Osteoblast (primary cell): ENCODE measurements around the gene OSBP2. TPM values are rescaled to one million over a fixed set of nuclear protein-coding genes. Genes with fewer than 3 reads are reported as not detected.

Experiments
- DNase-seq: peaks from one replicate; pipeline ENCODE4 v3.0.0; 2011; ENCODE audit warnings: low spot score, mixed read lengths; ENCODE audit not compliant: insufficient read length; ENCODE audit errors: missing footprints
- H2AFZ ChIP-seq: 2 replicates; pipeline ENCODE4 v1.6.0; 2011; ENCODE audit warnings: mild to moderate bottlenecking, low read length
- H3K27ac ChIP-seq: 2 replicates; pipeline ENCODE4 v1.5.1; 2011; ENCODE audit warnings: mild to moderate bottlenecking, low read depth, low read length, moderate library complexity
- H3K27me3 ChIP-seq: 2 replicates; pipeline ENCODE4 v1.6.0; 2012; ENCODE audit warnings: mild to moderate bottlenecking, control low read depth, inconsistent platforms, low read length, moderate library complexity; ENCODE audit not compliant: insufficient read depth
- H3K36me3 ChIP-seq: 2 replicates; pipeline ENCODE4 v1.5.1; 2011; ENCODE audit warnings: mild to moderate bottlenecking, low read length, control low read depth, moderate library complexity; ENCODE audit not compliant: insufficient read depth
- H3K4me1 ChIP-seq: 2 replicates; pipeline ENCODE4 v1.5.1; 2011; ENCODE audit warnings: mild to moderate bottlenecking, low read length, control low read depth, moderate library complexity; ENCODE audit not compliant: insufficient read depth
- H3K4me2 ChIP-seq: 2 replicates; pipeline ENCODE4 v1.6.0; 2011; ENCODE audit warnings: mild to moderate bottlenecking, low read length; ENCODE audit not compliant: insufficient read depth
- H3K4me3 ChIP-seq: fragments of 200-600 bp; sonication (generic); 3 replicates; pipeline ENCODE4 v1.5.1; 2012; ENCODE audit warnings: mild to moderate bottlenecking, low read length, inconsistent platforms; ENCODE audit not compliant: insufficient read depth
- H3K79me2 ChIP-seq: 2 replicates; pipeline ENCODE4 v1.6.0; 2012; ENCODE audit warnings: mild to moderate bottlenecking, low read length, control low read depth, inconsistent platforms; ENCODE audit not compliant: insufficient read depth
- H3K9me3 ChIP-seq: 2 replicates; pipeline ENCODE4 v1.5.1; 2011; ENCODE audit warnings: low read depth, low read length, control low read depth
- H4K20me1 ChIP-seq: 2 replicates; pipeline ENCODE4 v1.6.0; 2012; ENCODE audit warnings: mild to moderate bottlenecking, low read length, control low read depth; ENCODE audit not compliant: insufficient read depth
- CTCF ChIP-seq: IDR thresholded peaks from 2 replicates; pipeline ENCODE4 v1.5.1; 2011; ENCODE audit warnings: mild to moderate bottlenecking, low read depth, low read length, moderate library complexity; ENCODE audit errors: extremely low read depth
- total RNA-seq: library from RNA; depleted of rRNA; stranded (reverse); fragments of >200 nt; gene quantifications from 2 replicates; pipeline ENCODE4 v1.2.3, GENCODE V29; 2012

Gene OSBP2
- total RNA-seq, 1 donor, result 4.3 TPM

- no peak for TF ChIP-seq CTCF
- Histone ChIP-seq H2AFZ (no peak overlapping the region), H3K4me2 (no peak overlapping the region), H3K79me2 (no peaks in the 10 kb centered on the region), H3K9me3 (no peaks in the 10 kb centered on the region), H3K4me1 (peaks cover 4% of the 10 kb centered on the region), H4K20me1 (peaks cover 2% of the 10 kb centered on the region), H3K36me3 (no peaks in the 10 kb centered on the region), H3K4me3 (no peak overlapping the region), H3K27ac (no peak overlapping the region), H3K27me3 (no peaks in the 10 kb centered on the region)
- no peak for DNase-seq
Observed at GRCh38 chr22:30785527-30785926, 90.9 kb downstream of the OSBP2 start.

- Histone ChIP-seq H3K36me3 (no peaks in the 10 kb centered on the region), H3K9me3 (no peaks in the 10 kb centered on the region), H3K4me1 (no peaks in the 10 kb centered on the region), H3K27me3 (no peaks in the 10 kb centered on the region), H2AFZ (no peak overlapping the region), H3K4me2 (no peak overlapping the region), H3K27ac (no peak overlapping the region), H4K20me1 (peaks cover 2% of the 10 kb centered on the region), H3K4me3 (no peak overlapping the region), H3K79me2 (no peaks in the 10 kb centered on the region)
- no peak for DNase-seq
- no peak for TF ChIP-seq CTCF
Observed at GRCh38 chr22:30790366-30790765, 95.7 kb downstream of the OSBP2 start.

GRCh38 chr22:30792456-30792855 is 97.8 kb downstream of the OSBP2 start:
- H3K27me3 ChIP-seq, result no peaks in the 10 kb centered on the region
- no peaks in the 10 kb centered on the region for H3K9me3 ChIP-seq
- H3K4me1 ChIP-seq, result no peaks in the 10 kb centered on the region
- no peak overlapping the region for H3K4me3 ChIP-seq
- H2AFZ ChIP-seq, result no peak overlapping the region
- no peaks in the 10 kb centered on the region for H3K36me3 ChIP-seq
- H3K79me2 ChIP-seq, result no peaks in the 10 kb centered on the region
- no peak for DNase-seq
- H3K4me2 ChIP-seq, result no peak overlapping the region
- no peak for TF ChIP-seq CTCF
- no peak overlapping the region for H3K27ac ChIP-seq
- peaks cover 2% of the 10 kb centered on the region for H4K20me1 ChIP-seq

- Histone ChIP-seq H3K27me3 (peaks cover 4% of the 10 kb centered on the region), H3K4me2 (no peak overlapping the region), H3K4me1 (no peaks in the 10 kb centered on the region), H3K79me2 (no peaks in the 10 kb centered on the region), H3K4me3 (no peak overlapping the region), H3K27ac (no peak overlapping the region), H3K9me3 (no peaks in the 10 kb centered on the region), H4K20me1 (peaks cover 4% of the 10 kb centered on the region), H3K36me3 (no peaks in the 10 kb centered on the region), H2AFZ (no peak overlapping the region)
- TF ChIP-seq CTCF, result no peak
- no peak for DNase-seq
Observed at GRCh38 chr22:30795118-30795517, 100.4 kb downstream of the OSBP2 start.
